Astrocyte of the cerebellum (primary cell): Measurements from ENCODE around the gene PIGBOS1.
"Not testable (repeated sequence)": the region's sequence is repeated elsewhere in the genome, so short reads cannot be mapped to it uniquely, and the experiment has no call there.

Experiments used
- DNase-seq: peaks from one replicate; pipeline ENCODE4 v3.0.0-alpha.2; 2011; ENCODE audit warnings: low read depth
- H3K4me3 ChIP-seq: 2 replicates; pipeline ENCODE4 v1.5.1; 2011; ENCODE audit warnings: mild to moderate bottlenecking, low read depth, low read length, moderate library complexity
- CTCF ChIP-seq: IDR thresholded peaks from 2 replicates; pipeline ENCODE4 v1.5.1; 2012; ENCODE audit warnings: low read length, low read depth, moderate library complexity, mild to moderate bottlenecking; ENCODE audit errors: missing control alignments
- in situ Hi-C: cut with HindIII; loops from 2 replicates; pipeline ENCODE4 v1.10.0; 2017; ENCODE audit warnings: low sequenced_read_pairs

Gene PIGBOS1

GRCh38 chr15:55320238-55320550 lies 1.3 kb upstream of the PIGBOS1 start:
- DNase-seq = no peak
- peak overlapping the region; percentile 66 for H3K4me3 ChIP-seq
- in situ Hi-C loops = no loop called here
- no peak for TF ChIP-seq CTCF

GRCh38 chr15:55319537-55320237 lies 764 bp upstream of the PIGBOS1 start:
- no peak for TF ChIP-seq CTCF
- peak overlapping the region; percentile 66 for H3K4me3 ChIP-seq
- DNase-seq = no peak
- in situ Hi-C loops = loop anchor here (10.0 kb wide), 1 partner anchor 105 kb away; no protein-coding TSS in a partner anchor

- H3K4me3 ChIP-seq, in situ Hi-C loops: not testable (repeated sequence)
These were observed 16.1 kb downstream of the PIGBOS1 start for GRCh38 chr15:55302801-55303200.

GRCh38 chr15:55297315-55297714 lies 21.6 kb downstream of the PIGBOS1 start:
- DNase-seq = no peak
- no peak for TF ChIP-seq CTCF
- in situ Hi-C loops = no loop called here
- H3K4me3 ChIP-seq = no peak overlapping the region

More at GRCh38 chr15:55302801-55303200, 16.1 kb downstream of the PIGBOS1 start:
- DNase-seq = not testable (repeated sequence)

GRCh38 chr15:55290528-55291057 lies 28.3 kb downstream of the PIGBOS1 start:
- TF ChIP-seq CTCF = peak; percentile 91
- peak overlapping the region; percentile 86 for H3K4me3 ChIP-seq
- in situ Hi-C loops = no loop called here
- peak; percentile 49 for DNase-seq

GRCh38 chr15:55289746-55290527 lies 29.0 kb downstream of the PIGBOS1 start, which contains the start of gene RAB27A:
Gene RAB27A (minus strand): TSS chr15:55289813. CDS start chr15:55234934, 54,879 bp downstream.
- peak; percentile 31 for DNase-seq
- in situ Hi-C loops = no loop called here
- TF ChIP-seq CTCF = no peak
- H3K4me3 ChIP-seq = peak within 1 kb of the TSS; percentile 86
